Measurements from ENCODE around the gene SDR9C7. TPM values are rescaled to one million over a fixed set of nuclear protein-coding genes. Genes with fewer than 3 reads are reported as not detected.
"Not testable (repeated sequence)": the region's sequence is repeated elsewhere in the genome, so short reads cannot be mapped to it uniquely, and the experiment has no call there.

The SDR9C7 gene
- total RNA-seq, 1 donor from 2014 or later = 0.22 TPM

- peaks cover 5% of the 10 kb centered on the region for H3K9me3 Mint-ChIP-seq
- no peak overlapping the region for H3K4me3 Mint-ChIP-seq
- DNase-seq (ENCODE audit: extremely low spot score, unreplicated experiment) = no peak
Measured at GRCh38 chr12:56897844-56898361, 36.3 kb downstream of the SDR9C7 start.

GRCh38 chr12:56896082-56896481 is 38.1 kb downstream of the SDR9C7 start:
- Mint-ChIP-seq H3K9me3 (peaks cover under 1% of the 10 kb centered on the region), H3K36me3 (no peaks in the 10 kb centered on the region)

More at GRCh38 chr12:56897844-56898361, 36.3 kb downstream of the SDR9C7 start:
- H3K36me3 Mint-ChIP-seq = no peaks in the 10 kb centered on the region
- H3K27ac Mint-ChIP-seq = no peak overlapping the region
- H3K27me3 Mint-ChIP-seq = peaks cover 4% of the 10 kb centered on the region
- TF ChIP-seq, protein P1, sequence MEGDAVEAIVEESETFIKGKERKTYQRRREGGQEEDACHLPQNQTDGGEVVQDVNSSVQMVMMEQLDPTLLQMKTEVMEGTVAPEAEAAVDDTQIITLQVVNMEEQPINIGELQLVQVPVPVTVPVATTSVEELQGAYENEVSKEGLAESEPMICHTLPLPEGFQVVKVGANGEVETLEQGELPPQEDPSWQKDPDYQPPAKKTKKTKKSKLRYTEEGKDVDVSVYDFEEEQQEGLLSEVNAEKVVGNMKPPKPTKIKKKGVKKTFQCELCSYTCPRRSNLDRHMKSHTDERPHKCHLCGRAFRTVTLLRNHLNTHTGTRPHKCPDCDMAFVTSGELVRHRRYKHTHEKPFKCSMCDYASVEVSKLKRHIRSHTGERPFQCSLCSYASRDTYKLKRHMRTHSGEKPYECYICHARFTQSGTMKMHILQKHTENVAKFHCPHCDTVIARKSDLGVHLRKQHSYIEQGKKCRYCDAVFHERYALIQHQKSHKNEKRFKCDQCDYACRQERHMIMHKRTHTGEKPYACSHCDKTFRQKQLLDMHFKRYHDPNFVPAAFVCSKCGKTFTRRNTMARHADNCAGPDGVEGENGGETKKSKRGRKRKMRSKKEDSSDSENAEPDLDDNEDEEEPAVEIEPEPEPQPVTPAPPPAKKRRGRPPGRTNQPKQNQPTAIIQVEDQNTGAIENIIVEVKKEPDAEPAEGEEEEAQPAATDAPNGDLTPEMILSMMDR (conservative IDR thresholded peaks at IDR 0.05) = no peak
- H3K4me1 Mint-ChIP-seq (ENCODE audit: unreplicated experiment) = no peaks in the 10 kb centered on the region

GRCh38 chr12:56894698-56895368 is 39.4 kb downstream of the SDR9C7 start:
- no peaks in the 10 kb centered on the region for H3K36me3 Mint-ChIP-seq
- no peaks in the 10 kb centered on the region for H3K4me1 Mint-ChIP-seq (ENCODE audit: unreplicated experiment)
- TF ChIP-seq, protein P1 (conservative IDR thresholded peaks at IDR 0.05) = no peak
- H3K27me3 Mint-ChIP-seq = peaks cover 20% of the 10 kb centered on the region
- DNase-seq (ENCODE audit: extremely low spot score, unreplicated experiment) = no peak
- no peaks in the 10 kb centered on the region for H3K9me3 Mint-ChIP-seq
- H3K4me3 Mint-ChIP-seq = no peak overlapping the region
- H3K27ac Mint-ChIP-seq = no peak overlapping the region

More at GRCh38 chr12:56896082-56896481, 38.1 kb downstream of the SDR9C7 start:
- no peaks in the 10 kb centered on the region for H3K4me1 Mint-ChIP-seq (ENCODE audit: unreplicated experiment)
- TF ChIP-seq, protein P1 (conservative IDR thresholded peaks at IDR 0.05) = no peak
- H3K27ac Mint-ChIP-seq = no peak overlapping the region
- H3K4me3 Mint-ChIP-seq = no peak overlapping the region
- peaks cover 11% of the 10 kb centered on the region for H3K27me3 Mint-ChIP-seq
- DNase-seq (ENCODE audit: extremely low spot score, unreplicated experiment) = no peak

DNA sequence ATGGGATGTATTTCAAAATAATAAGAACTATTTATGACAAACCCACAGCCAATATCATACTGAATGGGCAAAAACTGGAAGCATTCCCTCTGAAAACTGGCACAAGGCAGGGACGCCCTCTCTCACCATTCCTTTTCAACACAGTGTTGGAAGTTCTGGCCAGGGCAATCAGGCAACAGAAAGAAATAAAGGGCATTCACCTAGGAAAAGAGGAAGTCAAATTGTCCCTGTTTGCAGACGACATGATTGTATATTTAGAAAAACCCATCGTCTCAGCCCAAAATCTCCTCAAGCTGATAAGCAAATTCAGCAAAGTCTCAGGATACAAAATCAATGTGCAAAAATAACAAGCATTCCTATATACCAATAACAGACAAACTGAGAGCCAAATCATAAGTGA is 42.3 kb downstream of the SDR9C7 start:
- not testable (repeated sequence) for H3K27ac Mint-ChIP-seq; H3K9me3 Mint-ChIP-seq; H3K36me3 Mint-ChIP-seq; H3K4me3 Mint-ChIP-seq; DNase-seq (ENCODE audit: extremely low spot score, unreplicated experiment); H3K4me1 Mint-ChIP-seq (ENCODE audit: unreplicated experiment)
- H3K27me3 Mint-ChIP-seq = peaks cover 20% of the 10 kb centered on the region

GRCh38 chr12:56886319-56886718 is 47.9 kb downstream of the SDR9C7 start:
- H3K4me1 Mint-ChIP-seq (ENCODE audit: unreplicated experiment) = no peaks in the 10 kb centered on the region
- H3K36me3 Mint-ChIP-seq = no peaks in the 10 kb centered on the region
- peaks cover 16% of the 10 kb centered on the region for H3K9me3 Mint-ChIP-seq
- DNase-seq (ENCODE audit: extremely low spot score, unreplicated experiment) = no peak
- H3K4me3 Mint-ChIP-seq = no peak overlapping the region
- peaks cover 14% of the 10 kb centered on the region for H3K27me3 Mint-ChIP-seq
- TF ChIP-seq, protein P1 (conservative IDR thresholded peaks at IDR 0.05) = no peak
- no peak overlapping the region for H3K27ac Mint-ChIP-seq

DNA sequence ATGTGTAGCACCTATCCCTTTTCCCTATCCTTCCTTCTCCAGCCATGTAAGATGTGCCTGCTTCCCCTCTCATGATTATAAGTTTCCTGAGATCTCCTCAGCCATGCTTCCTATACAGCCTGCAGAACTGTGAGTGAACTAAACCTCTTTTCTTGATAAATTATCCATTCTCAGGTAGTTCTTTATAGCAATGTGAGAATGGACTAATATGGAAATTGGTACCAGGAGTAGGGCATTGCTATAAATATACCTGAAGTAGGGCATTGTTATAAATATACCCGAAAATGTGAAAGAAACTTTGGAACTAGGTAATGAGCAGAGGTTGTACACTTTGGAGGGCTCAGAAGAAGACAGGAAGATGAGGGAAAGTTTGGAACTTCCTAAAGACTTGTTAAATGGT is 48.9 kb downstream of the SDR9C7 start:
- Mint-ChIP-seq H3K9me3 (peaks cover 16% of the 10 kb centered on the region), H3K4me3 (no peak overlapping the region), H3K36me3 (no peaks in the 10 kb centered on the region), H3K4me1 (ENCODE audit: unreplicated experiment) (no peaks in the 10 kb centered on the region), H3K27me3 (peaks cover 4% of the 10 kb centered on the region), H3K27ac (no peak overlapping the region)
- no peak for DNase-seq (ENCODE audit: extremely low spot score, unreplicated experiment)
- TF ChIP-seq, protein P1 (conservative IDR thresholded peaks at IDR 0.05) = no peak

Data from type B pancreatic cell (in vitro differentiated cells).